DOHH2 (cell line): ENCODE results near the gene AMZ2.
"Not testable (repeated sequence)": the region's sequence is repeated elsewhere in the genome, so short reads cannot be mapped to it uniquely, and the experiment has no call there.

Experiments
- H3F3A ChIP-seq: fragments of 200-600 bp; sonication (generic), shearing (Covaris generic); 2 replicates; pipeline ENCODE4 v1.6.0; 2016; ENCODE audit warnings: antibody characterized with exemption, mild to moderate bottlenecking; ENCODE audit not compliant: control insufficient read depth, insufficient read depth
- H3K27ac ChIP-seq: fragments of 200-600 bp; sonication (generic); 2 replicates; pipeline ENCODE4 v1.5.1; 2014; ENCODE audit warnings: low read depth, mild to moderate bottlenecking, low read length, moderate library complexity
- H3K27me3 ChIP-seq: fragments of 200-600 bp; sonication (generic); 2 replicates; pipeline ENCODE4 v1.6.1; 2014; ENCODE audit warnings: mild to moderate bottlenecking, low read length, mixed read lengths; ENCODE audit not compliant: control insufficient read depth
- H3K36me3 ChIP-seq: fragments of 200-600 bp; sonication (generic); 2 replicates; pipeline ENCODE4 v1.6.1; 2014; ENCODE audit warnings: mild to moderate bottlenecking, low read length, moderate library complexity, mixed read lengths; ENCODE audit not compliant: control insufficient read depth
- H3K4me1 ChIP-seq: fragments of 200-600 bp; sonication (generic); 2 replicates; pipeline ENCODE4 v1.6.1; 2014; ENCODE audit warnings: mild to moderate bottlenecking, low read length, mixed read lengths; ENCODE audit not compliant: control insufficient read depth
- H3K4me2 ChIP-seq: fragments of 200-600 bp; sonication (generic); 2 replicates; pipeline ENCODE4 v1.6.0; 2014; ENCODE audit warnings: mild to moderate bottlenecking, low read length, moderate library complexity
- H3K4me3 ChIP-seq: fragments of 200-600 bp; sonication (generic); 2 replicates; pipeline ENCODE4 v1.5.1; 2014; ENCODE audit warnings: mild to moderate bottlenecking, low read length, mixed read lengths
- H3K79me2 ChIP-seq: fragments of 200-600 bp; sonication (generic); 2 replicates; pipeline ENCODE4 v1.6.1; 2014; ENCODE audit warnings: mild to moderate bottlenecking, low read length, mixed read lengths; ENCODE audit not compliant: control insufficient read depth
- H3K9me2 ChIP-seq: fragments of 200-600 bp; sonication (generic); replicated peaks from 2 replicates; pipeline ENCODE4 v1.6.1; 2014; ENCODE audit warnings: mild to moderate bottlenecking, low read length, mixed read lengths; ENCODE audit not compliant: control insufficient read depth
- H3K9me3 ChIP-seq: fragments of 200-600 bp; sonication (generic); 2 replicates; pipeline ENCODE4 v1.6.1; 2014; ENCODE audit warnings: antibody characterized with exemption, low read length, mixed read lengths; ENCODE audit not compliant: control insufficient read depth, insufficient read depth
- H4K20me1 ChIP-seq: fragments of 200-600 bp; sonication (generic); 2 replicates; pipeline ENCODE4 v1.6.0; 2014; ENCODE audit warnings: low read depth, mild to moderate bottlenecking, antibody characterized with exemption, low read length, moderate library complexity; ENCODE audit not compliant: control insufficient read depth, insufficient read depth
- CTCF ChIP-seq: fragments of 200-600 bp; sonication (generic); IDR thresholded peaks from one replicate; pipeline ENCODE4 v1.5.1; 2014; ENCODE audit warnings: antibody characterized with exemption, mild to moderate bottlenecking, low read depth, low read length; ENCODE audit not compliant: poor library complexity, severe bottlenecking
- EZH2phosphoT487 ChIP-seq: fragments of 200-600 bp; sonication (generic); IDR thresholded peaks from 2 replicates; pipeline ENCODE4 v1.6.1; 2017; ENCODE audit warnings: borderline replicate concordance, mild to moderate bottlenecking, antibody characterized with exemption, low read length, moderate library complexity, mixed read lengths

Gene AMZ2

GRCh38 chr17:68210570-68211315, 37.1 kb upstream of the AMZ2 start:
- H3K79me2 ChIP-seq, result peaks cover 83% of the 10 kb centered on the region
- peaks cover 71% of the 10 kb centered on the region for H3K4me1 ChIP-seq
- peaks cover 29% of the 10 kb centered on the region for H3F3A ChIP-seq
- H3K4me2 ChIP-seq, result peak overlapping the region; percentile 14; the same call in 1 of the 2 replicates
- TF ChIP-seq CTCF (no peak), EZH2phosphoT487 (no peak)
- peaks cover 73% of the 10 kb centered on the region for H3K36me3 ChIP-seq
- H3K9me2 ChIP-seq, result no peaks in the 10 kb centered on the region
- peak overlapping the region; percentile 23; the same call in 1 of the 2 replicates for H3K27ac ChIP-seq
- no peaks in the 10 kb centered on the region for H4K20me1 ChIP-seq
- H3K4me3 ChIP-seq, result no peak overlapping the region
- no peaks in the 10 kb centered on the region for H3K9me3 ChIP-seq
- H3K27me3 ChIP-seq, result no peaks in the 10 kb centered on the region

- H3K9me3 ChIP-seq, H3K9me2 ChIP-seq, H4K20me1 ChIP-seq, H3K27me3 ChIP-seq: not testable (repeated sequence)
- H3K79me2 ChIP-seq, result peaks cover 83% of the 10 kb centered on the region
- peaks cover 34% of the 10 kb centered on the region for H3F3A ChIP-seq
- H3K27ac ChIP-seq, result peak overlapping the region; percentile 93
- H3K4me2 ChIP-seq, result peak overlapping the region; percentile 89
- H3K4me3 ChIP-seq, result peak overlapping the region; percentile 63
- H3K36me3 ChIP-seq, result peaks cover 69% of the 10 kb centered on the region
- peaks cover 86% of the 10 kb centered on the region for H3K4me1 ChIP-seq
These were observed 34.1 kb upstream of the AMZ2 start for GRCh38 chr17:68213428-68214411.

- Histone ChIP-seq H3K4me2 (peak overlapping the region; percentile 89), H3K4me1 (peaks cover 96% of the 10 kb centered on the region), H3K27ac (peak overlapping the region; percentile 93), H3F3A (peaks cover 38% of the 10 kb centered on the region), H3K79me2 (peaks cover 88% of the 10 kb centered on the region), H3K4me3 (peak overlapping the region; percentile 63; the same call in 1 of the 2 replicates), H3K36me3 (peaks cover 61% of the 10 kb centered on the region)
- not testable (repeated sequence) for H3K9me2 ChIP-seq, H3K9me3 ChIP-seq, H3K27me3 ChIP-seq, H4K20me1 ChIP-seq
These were observed 32.4 kb upstream of the AMZ2 start for GRCh38 chr17:68215453-68215852.

- not testable (repeated sequence) for H3K9me3 ChIP-seq, H4K20me1 ChIP-seq, H3K27me3 ChIP-seq, H3K9me2 ChIP-seq
- peaks cover 44% of the 10 kb centered on the region for H3K36me3 ChIP-seq
- H3K27ac ChIP-seq, result peak overlapping the region; percentile 96
- H3K4me1 ChIP-seq, result peaks cover 98% of the 10 kb centered on the region
- H3F3A ChIP-seq, result peaks cover 49% of the 10 kb centered on the region
- H3K4me3 ChIP-seq, result peak overlapping the region; percentile 75
- peaks cover 92% of the 10 kb centered on the region for H3K79me2 ChIP-seq
- peak overlapping the region; percentile 90 for H3K4me2 ChIP-seq
These were observed 28.4 kb upstream of the AMZ2 start for GRCh38 chr17:68219429-68219828.

- H3K27me3 ChIP-seq, H3K9me2 ChIP-seq, H3K9me3 ChIP-seq, H4K20me1 ChIP-seq: not testable (repeated sequence)
- Histone ChIP-seq H3K27ac (peak overlapping the region; percentile 96), H3F3A (peaks cover 47% of the 10 kb centered on the region), H3K4me3 (peak overlapping the region; percentile 75), H3K4me2 (peak overlapping the region; percentile 90), H3K79me2 (peaks cover 85% of the 10 kb centered on the region), H3K4me1 (peaks cover 98% of the 10 kb centered on the region), H3K36me3 (peaks cover 39% of the 10 kb centered on the region)
These were observed 27.7 kb upstream of the AMZ2 start for GRCh38 chr17:68220186-68220585.

- not testable (repeated sequence) for H4K20me1 ChIP-seq
- peak overlapping the region; percentile 90 for H3K4me2 ChIP-seq
These were observed 27.1 kb upstream of the AMZ2 start for GRCh38 chr17:68220786-68221185.

More at GRCh38 chr17:68220786-68221185, 27.1 kb upstream of the AMZ2 start:
- Histone ChIP-seq H3K36me3 (peaks cover 35% of the 10 kb centered on the region), H3K79me2 (peaks cover 85% of the 10 kb centered on the region), H3K27ac (peak overlapping the region; percentile 96), H3K4me1 (peaks cover 98% of the 10 kb centered on the region), H3K4me3 (peak overlapping the region; percentile 75), H3F3A (peaks cover 52% of the 10 kb centered on the region)
- H3K9me3 ChIP-seq, H3K27me3 ChIP-seq, H3K9me2 ChIP-seq: not testable (repeated sequence)
